GM18499 (cell line): ENCODE measurements around the gene ACSS1.

Experiments
- ATAC-seq: cut with Tn5 transposase; IDR thresholded peaks from one replicate; pipeline ENCODE4 v1.9.1; 2021; ENCODE audit warnings: moderate number of reproducible peaks; ENCODE audit not compliant: insufficient read depth, unreplicated experiment

ACSS1 gene

DNA sequence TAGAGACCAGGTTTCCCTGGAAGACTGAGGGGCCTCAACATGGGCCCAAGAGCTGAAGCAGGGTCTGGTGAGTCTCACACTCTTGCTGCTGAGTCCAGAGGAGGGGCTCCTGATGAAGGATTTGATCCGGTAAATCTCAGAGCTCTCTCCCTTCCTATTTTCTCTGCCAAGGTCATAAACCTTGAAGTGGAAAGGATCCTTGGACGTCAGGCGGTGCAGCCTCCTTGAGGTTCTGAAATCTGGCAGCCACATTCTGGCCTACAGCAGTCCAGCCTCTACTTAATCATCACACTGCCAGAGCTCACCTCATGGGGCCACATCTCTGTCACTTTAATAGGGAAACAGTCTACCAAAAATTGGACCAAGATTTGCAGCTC lies 24.0 kb downstream of the ACSS1 start:
- ATAC-seq = no peak

DNA sequence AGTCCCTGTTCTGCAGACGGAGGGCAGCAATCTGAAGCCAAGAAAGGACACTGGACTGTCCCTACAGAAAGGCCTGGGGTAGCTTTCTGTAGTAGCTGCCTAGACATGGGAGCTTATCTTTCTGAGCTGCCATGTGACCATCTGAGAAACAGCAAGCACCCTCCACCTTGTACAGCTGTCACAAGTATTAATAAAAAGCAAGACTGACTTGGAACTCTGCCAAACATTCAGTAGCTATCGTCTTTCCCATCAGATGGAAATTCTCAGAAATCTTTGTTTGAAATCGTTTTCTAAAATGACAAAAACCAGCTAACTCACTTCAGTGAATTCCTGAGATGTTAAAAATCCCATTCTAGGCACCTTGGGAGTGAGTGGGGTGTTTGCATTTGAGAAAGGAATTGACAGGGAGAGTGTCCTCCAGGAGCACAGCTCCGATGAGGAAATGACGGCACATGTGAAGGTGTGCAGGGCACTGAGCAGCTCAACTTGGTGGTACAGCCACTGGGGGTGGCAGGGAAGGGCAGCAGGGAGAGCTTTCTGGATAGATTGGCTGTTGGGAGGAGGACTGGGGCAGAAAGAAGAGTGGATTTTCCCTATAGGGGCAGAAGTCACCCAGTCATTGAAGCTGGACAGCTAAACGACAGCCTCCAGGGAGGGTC lies 24.5 kb downstream of the ACSS1 start:
- no peak for ATAC-seq

DNA sequence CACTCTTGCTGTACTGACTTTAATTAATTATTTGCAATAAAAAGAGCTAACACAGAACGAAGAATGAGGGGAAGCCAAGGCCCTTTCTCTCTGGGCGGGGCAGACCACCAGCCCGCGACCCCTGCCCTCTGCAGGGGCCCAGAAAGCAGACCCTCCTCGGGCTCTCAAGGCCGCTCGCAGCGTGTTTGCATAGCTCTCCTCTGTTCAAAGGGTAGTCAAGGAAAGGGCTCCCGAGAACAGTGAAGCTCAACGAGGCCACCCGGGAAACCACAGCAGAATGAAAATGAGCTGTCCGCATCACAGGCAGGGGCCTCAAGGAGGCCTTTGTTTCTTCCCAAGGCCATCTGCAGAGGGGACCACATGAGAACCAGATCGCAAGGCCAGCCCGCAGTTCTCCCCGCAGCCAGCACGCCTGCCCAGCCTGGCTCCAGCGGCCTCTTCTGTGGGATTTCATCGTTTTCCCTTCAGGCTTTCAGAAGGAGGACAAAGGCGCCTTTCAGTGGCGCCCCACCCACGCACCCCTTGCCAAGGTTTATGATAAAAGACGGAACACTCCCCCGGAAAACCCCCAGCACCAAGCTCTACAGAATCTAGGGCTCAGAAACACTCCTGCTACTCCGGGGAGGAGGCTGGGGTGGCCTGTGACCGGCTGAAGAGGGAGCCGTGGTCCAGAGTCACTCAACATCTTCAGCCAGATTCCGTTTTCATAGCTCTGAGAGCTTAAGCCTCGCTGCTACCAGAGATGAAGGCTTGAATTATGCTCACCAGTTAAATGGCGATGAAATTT lies 25.3 kb downstream of the ACSS1 start:
- ATAC-seq = no peak

DNA sequence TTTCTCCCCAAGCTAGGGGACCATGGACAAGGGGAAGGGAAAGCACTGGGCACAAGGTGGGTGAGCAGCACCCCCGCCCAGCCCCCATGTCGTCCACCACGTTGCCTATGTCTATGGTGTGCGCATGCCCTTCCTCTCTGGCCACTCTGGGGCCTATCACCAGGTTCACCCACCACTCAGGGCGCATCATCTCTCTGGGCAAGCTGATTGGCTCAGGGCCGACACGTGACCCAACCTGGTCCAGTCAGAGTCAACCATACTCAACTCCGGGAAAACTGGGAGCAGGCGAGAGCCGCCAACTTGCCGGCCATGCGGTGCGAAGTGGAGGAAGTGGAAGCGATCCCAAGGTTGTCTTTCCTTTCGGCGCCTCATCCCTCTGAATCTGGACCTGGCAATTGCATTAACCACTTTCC lies 25.9 kb downstream of the ACSS1 start:
- ATAC-seq = no peak

DNA sequence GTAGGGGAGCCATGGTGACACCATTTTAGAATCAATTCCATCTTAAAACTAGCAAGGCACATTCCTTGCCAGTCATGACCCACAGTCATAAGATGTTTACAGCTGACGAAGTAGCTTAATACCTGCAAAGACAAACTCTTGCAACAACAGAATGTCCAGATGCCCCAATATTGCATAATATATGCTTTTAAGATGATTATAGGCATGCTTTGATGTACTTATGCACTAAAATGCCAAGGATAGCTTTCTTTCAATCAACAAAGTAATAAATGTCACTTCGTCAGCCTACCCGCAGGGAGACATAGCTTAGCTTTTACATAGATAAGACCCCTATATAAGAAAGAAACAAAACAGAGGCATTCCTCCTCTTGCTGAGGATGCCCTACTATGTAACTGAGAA lies 26.7 kb downstream of the ACSS1 start:
- no peak for ATAC-seq

DNA sequence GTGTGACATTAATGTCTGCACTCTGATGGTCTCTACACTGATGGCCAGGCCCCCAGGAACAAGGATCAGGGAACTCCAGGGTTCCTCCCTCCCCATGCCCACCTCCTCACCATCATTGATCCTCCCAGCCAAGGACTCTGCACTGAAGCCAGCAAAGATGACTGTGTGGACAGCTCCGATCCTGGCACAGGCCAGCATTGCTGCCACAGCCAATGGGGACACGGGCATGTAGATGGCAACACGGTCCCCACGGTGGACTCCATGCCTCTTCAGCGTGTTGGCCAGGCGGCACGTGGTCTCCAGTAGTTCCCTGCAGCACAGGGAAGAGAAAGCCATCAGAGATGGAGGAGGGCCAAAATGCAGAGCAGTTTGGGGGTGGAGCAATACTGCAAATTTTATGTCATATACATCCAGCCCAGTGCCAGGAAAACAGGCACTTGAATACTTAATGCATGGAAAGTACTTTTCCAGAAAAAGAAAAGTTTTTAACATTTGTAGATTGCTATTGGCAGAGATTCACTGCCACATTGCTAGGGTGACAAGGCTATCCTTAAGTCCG lies 27.2 kb downstream of the ACSS1 start:
- ATAC-seq = no peak

DNA sequence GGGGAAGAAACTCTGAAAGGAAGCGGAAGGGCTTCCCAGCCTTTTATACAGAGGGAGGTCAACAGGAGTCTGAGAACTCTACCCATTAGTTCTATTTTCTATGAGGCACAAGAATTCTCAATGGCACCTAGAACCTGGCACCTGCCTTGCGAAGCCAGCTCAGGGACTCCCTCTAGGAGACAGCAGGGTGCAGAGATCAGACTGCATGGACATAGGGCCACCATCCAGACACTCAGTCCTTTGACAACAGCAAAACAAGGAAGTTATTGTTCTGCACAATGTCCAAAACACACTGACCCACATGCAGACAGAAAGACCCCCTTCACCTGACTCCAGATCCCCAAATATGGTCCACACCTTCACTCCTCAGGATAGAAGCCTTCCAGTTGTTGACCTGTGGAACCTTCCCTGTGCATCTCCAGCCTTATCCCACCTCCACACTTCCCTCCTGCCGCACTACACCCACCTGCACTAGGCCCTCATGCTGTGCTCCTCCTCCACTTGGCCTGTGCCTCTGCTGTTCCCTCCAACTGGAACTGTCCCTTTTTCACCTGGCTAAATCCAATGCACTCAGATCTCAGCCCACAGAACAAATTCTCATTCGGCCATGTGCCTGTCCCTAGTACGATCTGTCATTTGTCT lies 27.8 kb downstream of the ACSS1 start:
- no peak for ATAC-seq

DNA sequence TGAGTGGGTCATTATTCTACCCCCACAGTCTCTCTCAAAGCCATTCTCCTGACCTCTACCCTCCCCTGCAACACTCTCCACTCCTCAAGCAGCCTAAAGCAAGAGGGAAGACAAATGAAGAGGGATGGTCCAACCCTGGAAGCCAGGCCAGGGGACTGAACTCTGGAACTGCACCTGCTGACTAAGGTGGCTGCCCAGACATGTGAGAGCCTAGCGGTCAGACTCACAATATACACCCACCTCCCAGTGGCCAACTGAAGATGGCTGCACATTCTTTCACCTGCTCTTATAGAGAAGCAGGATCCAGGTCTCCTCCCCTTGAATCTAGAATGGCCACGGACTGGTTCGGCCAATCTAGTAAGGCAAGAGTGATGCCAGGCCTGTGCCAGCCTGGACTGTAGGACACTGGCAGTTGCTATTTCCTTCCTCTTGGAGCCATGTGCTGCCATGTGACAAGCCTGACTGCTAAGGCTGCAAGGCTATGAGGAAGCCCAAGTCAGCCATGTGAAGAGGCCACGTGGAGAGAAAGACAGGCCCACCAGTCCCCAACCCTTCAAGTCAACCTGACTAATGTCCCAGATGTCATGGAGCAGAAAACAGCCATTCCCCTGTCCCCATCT lies 31.8 kb downstream of the ACSS1 start:
- no peak for ATAC-seq

DNA sequence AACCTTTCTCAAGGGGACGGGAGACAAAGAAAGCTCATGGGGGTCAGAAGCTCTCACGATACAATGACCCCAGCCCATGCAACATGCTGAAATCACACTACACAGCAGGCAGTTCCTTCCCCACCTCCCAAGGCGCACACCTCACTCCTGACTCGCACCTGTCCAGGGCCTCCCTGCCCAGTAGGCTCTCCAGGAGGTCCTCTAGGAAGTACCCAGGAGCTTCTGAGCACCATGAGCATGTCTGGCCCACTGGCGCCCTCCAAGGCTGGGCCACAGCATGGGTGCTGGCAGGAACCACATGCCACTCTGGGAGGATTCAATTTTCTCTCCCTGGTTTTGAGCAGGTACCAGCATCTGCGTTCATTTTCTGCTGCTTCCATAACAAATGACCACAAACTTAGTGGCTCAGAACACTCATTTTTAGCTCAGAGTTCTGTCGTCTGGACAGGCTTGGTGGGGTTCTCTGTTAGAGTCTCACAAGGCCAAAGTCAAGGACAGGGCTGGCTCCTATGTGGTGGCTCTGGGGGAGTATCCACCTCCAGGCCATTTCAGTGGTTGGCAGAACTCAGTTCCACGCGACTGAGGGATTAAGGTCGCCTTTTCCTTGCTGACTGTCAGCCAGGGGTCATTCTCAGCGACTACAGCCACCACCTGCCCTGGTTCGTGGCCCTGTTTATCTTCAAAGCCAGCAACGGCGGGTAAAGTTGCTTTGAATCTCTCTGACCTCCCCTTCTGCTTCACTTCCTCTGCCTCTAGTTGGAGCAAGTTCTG lies 32.7 kb downstream of the ACSS1 start:
- no peak for ATAC-seq

DNA sequence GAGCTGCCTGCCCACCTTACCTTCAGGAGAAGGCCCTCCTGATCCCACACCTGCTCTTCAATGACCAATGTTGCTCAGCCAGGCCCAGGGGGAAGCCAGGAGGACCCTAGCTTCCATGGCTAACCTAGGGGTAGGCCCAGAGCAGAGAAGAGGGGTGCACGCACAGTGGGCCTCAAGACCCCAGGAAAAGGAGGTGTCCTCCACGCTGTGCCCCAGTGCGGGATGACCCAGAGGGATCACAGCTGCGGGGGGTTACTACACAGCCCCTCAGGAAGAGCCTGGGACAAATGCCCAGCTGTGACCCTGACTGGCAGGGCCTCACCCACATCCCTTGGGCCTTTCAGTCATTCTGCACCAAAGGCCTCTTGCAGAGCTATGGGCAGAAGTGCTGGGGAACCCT lies 33.8 kb downstream of the ACSS1 start:
- no peak for ATAC-seq

DNA sequence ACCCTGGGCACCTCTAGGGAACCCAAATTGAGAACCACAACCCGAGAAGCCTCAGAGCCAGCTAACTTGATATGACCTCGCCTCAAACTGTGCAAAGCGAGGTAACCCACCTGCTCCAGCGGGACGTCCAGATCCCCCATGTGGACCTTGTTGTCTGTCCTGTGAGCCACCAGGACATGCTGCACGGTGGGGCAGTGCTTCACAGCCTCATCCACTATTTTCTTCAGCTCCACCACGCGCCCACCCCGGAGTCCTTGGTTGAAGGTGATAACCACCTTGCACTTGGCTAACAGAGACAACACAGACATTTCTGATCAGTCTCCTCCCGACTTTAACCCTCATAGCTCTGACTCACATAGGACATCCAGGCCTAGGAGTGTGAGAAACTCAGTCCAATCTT lies 34.6 kb downstream of the ACSS1 start:
- ATAC-seq = no peak

DNA sequence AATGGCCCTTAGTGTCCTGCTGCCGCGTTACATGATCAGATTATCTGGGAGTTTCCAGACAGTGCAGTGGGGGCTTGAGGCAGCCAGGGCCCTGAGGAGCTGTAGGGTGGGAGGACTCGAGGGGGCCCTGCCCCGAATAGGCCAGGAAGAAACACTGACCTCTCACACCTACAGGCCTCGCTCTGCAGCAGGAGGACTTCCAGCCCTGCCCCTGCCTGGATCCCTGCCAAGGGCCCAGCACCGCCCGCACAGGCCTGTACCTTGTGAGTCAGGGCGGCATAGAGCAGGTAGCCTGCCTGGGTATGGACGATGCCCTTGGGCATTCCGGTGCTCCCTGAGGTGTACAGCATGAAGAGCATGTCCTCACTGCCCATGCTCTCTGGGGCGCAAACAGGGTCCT lies 35.3 kb downstream of the ACSS1 start:
- ATAC-seq = no peak

DNA sequence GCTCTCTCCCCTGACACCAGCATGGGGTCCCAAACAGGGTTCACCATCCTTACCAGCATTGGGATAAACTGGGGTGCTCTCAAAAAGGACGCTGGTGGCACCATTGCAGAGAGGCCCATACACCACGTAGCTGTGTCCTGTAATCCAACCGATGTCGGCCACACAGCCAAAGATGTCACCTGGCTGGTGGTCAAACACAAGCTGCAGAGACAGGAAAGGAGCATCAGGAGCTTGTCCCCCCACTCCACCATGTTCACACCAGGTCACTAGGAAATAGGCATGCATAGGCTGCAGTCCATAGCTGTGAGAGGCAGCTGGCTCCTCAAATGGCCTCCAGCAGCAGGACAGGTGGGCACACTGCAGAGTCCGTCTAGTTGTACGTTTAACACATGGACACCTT lies 36.6 kb downstream of the ACSS1 start:
- no peak for ATAC-seq

DNA sequence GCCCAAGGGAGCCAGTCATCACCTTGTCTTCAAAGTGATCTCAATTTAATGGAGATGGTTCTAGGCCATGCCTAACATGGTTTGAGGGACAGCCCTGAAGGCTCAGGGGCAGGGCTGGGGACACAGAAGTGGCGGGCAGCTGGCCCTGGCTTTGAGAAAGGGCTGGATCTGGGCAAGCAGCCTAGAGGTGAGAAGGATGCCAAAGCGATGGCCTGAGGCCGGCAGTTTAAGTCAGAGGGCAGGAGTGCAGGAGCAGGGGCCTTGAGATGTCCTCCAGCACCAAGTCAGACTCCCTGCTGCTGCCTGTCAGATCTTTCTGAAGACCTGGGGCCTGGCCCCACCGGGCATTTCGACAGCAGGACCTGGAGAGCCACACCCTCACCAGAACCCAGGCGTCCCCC lies 37.0 kb downstream of the ACSS1 start:
- ATAC-seq = no peak

DNA sequence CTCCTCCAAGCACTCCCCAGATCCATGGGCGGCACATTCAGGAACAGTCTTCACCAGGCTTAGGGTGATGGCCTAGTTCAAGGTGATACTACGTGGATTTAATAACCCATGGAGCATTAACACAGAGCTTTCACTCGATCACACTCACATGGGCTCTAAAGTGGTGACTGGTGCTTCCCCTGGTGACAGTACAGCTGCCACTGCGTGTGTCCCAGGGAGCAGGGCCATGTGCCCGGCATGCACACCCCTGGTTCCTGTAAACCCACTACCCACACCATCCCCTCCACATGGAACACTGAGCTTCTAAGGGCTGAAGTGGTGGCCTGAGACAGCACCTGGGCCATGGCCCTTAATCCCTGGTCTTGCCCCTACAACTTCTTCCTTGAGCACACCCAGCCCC lies 37.6 kb downstream of the ACSS1 start:
- ATAC-seq = no peak

DNA sequence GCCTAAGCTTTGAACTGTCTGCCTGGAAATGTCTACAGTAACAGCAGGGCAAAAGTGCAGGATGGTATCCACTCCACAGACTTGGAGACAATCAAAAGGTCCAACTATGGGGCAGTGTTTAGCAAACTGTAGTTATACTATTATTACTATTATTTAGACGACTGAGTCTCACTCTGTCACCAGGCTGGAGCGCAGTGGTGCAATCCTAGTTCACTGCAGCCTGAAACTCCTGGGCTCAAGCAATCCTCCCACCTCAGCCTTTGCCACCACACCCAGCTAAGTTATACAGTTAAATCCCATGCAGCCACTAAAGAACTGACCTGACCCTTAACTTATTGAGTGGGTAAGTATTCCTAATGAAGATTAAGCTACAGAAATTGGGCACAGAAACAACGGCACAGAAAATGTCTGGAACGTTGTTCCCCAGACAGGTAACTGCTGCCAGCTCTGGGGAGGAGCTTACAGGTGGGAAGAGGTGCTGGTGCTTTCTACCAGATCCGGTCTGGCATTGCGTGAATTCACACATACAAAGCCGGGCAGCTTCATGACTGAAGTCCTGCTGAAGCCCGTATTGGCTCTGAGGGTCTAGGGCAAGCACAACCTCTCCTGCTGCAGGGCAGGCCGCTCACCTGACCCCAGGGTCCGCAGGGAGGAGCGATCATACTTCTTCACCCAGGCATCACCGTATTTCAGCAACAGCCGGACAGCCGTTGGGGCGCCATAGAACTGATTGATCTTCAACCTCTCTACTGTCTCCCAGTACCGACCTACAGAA lies 38.4 kb downstream of the ACSS1 start:
- no peak for ATAC-seq

DNA sequence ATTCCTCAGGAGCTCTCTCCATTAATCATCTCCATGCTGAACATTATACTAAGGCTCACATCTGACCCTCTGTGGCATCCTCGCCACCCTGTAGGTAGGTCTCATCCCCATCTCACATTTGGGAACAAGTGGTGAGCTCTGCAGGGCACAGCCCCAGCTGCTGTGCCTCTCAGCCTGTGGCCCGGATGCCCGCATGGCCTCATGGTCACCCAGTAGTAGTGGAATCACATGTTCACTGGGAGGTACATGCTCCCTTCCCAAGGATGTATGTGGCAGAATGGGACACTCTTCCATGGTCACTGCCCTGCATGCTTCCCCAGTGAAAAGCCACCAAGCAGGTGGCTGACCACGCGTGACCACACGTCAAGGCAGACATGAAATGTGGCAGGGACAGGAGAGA lies 39.1 kb downstream of the ACSS1 start:
- no peak for ATAC-seq

DNA sequence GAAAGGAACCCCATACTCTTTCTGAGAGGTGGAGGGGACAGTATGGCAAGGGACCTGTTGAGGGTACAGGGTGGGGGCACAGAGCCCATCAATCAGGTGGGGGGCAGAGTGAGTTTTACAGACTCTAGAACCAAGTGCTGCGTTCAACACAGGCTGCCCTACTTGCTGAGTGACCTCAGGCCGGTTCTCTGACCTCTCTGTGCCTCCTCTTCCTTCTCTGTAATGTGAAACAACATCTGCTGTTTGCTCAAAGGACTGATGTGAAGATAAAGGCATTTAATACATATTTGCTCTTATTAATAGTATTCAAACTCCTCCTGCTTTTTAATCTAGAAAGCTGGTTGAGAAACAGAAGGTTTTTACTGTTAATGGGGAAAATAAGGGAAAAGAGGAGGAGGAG lies 39.5 kb downstream of the ACSS1 start:
- ATAC-seq = no peak

DNA sequence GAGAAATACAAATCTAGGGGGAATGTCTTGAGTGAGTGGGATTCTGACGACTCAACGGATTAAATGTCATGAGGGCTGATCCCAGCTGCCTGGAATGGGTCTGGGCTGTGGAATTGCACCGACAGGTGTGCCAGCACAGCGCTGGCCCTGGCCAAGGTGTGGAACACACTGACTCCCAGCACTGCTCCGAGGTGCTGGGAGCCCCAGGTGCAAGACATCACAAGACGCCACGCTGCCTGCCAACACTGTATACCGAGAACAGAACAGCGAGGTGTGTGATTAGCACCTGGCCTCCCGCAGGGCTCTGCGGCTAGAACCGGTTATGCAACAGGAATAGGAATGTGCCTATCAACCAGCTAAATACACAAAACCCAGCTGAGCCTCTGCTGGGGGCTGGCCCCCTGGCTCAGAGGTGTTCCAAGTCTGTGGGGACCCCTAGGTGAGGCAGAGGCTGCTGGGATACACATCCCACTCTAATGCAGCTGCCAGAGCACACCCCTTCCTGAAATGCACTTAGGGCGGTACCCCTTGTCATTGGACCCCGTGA lies 40.6 kb downstream of the ACSS1 start:
- ATAC-seq = no peak
